Measurements from ENCODE around the gene MYOD1. TPM values are rescaled to one million over a fixed set of nuclear protein-coding genes. Genes with fewer than 3 reads are reported as not detected.

Gene MYOD1
- total and polyA plus RNA-seq, 2 of the 13 experiments (the other 11 are each of a cell fraction or from before 2014, with no cell fraction given) = not detected

- intact Hi-C loops (cut with micrococcal nuclease; ENCODE audit: unreplicated experiment) = no loop called here
- Histone ChIP-seq H3K36me3 (replicated peaks in 1 of 2; ENCODE audit: control insufficient read depth in 1 of 2, insufficient read depth in 2 of 2, low read length in 2 of 2) (no peaks in the 10 kb centered on the region), H4K20me1 (ENCODE audit: insufficient read depth, low read length) (no peaks in the 10 kb centered on the region), H3K9ac (ENCODE audit: insufficient read depth, low read depth, low read length) (no peak overlapping the region), H3K79me2 (ENCODE audit: insufficient read depth, low read length) (no peaks in the 10 kb centered on the region), H2AFZ (ENCODE audit: low read length) (no peak overlapping the region), H3K27me3 (ENCODE audit: control insufficient read depth in 1 of 2, insufficient read depth in 2 of 2, low read length in 2 of 2) (peaks cover 3 to 53% of the 10 kb centered on the region in 2 experiments; a peak in 3 of 5 replicates), H3K27ac (ENCODE audit: extremely low read length, insufficient read depth, low read length) (no peak overlapping the region), H3K4me3 (replicated peaks in 1 of 3; ENCODE audit: insufficient read depth in 1 of 3, low read depth in 2 of 3, low read length in 3 of 3) (no peak overlapping the region), H3K4me2 (ENCODE audit: low read depth, low read length) (no peak overlapping the region), H3K4me1 (ENCODE audit: insufficient read depth, low read length) (peaks cover 10% of the 10 kb centered on the region; the same call in 1 of the 2 replicates), H3K9me3 (ENCODE audit: low read length) (no peaks in the 10 kb centered on the region)
- CTCF ChIA-PET (ENCODE audit: low intra/inter-chr PET ratio, low total read pairs) = no interaction called here
- WGBS (ENCODE audit: low lambda C conversion rate) = 38% methylated on average over 11 of the region's 18 CpGs
- DNase-seq (ENCODE audit: low spot score) (no peak), FAIRE-seq (no peak), ATAC-seq (no peak)
- no TSS peak for BruUV-seq (replicated peaks)
- TF ChIP-seq GATA4 (IDR thresholded peaks at IDR 0.05; ENCODE audit: borderline replicate concordance, low read depth) (no peak), ZNF513 (CRISPR knock-in tag; conservative IDR thresholded peaks at IDR 0.05) (no peak), MEF2D (CRISPR knock-in tag; IDR thresholded peaks at IDR 0.05) (no peak), HOXD1 (CRISPR knock-in tag; IDR thresholded peaks at IDR 0.05) (no peak), ZNF749 (CRISPR knock-in tag; IDR thresholded peaks at IDR 0.05; ENCODE audit: borderline replicate concordance) (no peak), ELF3 (CRISPR knock-in tag; IDR thresholded peaks at IDR 0.05) (no peak), MED8 (CRISPR knock-in tag; IDR thresholded peaks at IDR 0.05; ENCODE audit: insufficient replicate concordance) (no peak)
- TF ChIP-seq, protein P1, sequence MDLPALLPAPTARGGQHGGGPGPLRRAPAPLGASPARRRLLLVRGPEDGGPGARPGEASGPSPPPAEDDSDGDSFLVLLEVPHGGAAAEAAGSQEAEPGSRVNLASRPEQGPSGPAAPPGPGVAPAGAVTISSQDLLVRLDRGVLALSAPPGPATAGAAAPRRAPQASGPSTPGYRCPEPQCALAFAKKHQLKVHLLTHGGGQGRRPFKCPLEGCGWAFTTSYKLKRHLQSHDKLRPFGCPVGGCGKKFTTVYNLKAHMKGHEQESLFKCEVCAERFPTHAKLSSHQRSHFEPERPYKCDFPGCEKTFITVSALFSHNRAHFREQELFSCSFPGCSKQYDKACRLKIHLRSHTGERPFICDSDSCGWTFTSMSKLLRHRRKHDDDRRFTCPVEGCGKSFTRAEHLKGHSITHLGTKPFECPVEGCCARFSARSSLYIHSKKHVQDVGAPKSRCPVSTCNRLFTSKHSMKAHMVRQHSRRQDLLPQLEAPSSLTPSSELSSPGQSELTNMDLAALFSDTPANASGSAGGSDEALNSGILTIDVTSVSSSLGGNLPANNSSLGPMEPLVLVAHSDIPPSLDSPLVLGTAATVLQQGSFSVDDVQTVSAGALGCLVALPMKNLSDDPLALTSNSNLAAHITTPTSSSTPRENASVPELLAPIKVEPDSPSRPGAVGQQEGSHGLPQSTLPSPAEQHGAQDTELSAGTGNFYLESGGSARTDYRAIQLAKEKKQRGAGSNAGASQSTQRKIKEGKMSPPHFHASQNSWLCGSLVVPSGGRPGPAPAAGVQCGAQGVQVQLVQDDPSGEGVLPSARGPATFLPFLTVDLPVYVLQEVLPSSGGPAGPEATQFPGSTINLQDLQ (CRISPR knock-in tag; IDR thresholded peaks at IDR 0.05) = no peak
- TF ChIP-seq, protein P2, sequence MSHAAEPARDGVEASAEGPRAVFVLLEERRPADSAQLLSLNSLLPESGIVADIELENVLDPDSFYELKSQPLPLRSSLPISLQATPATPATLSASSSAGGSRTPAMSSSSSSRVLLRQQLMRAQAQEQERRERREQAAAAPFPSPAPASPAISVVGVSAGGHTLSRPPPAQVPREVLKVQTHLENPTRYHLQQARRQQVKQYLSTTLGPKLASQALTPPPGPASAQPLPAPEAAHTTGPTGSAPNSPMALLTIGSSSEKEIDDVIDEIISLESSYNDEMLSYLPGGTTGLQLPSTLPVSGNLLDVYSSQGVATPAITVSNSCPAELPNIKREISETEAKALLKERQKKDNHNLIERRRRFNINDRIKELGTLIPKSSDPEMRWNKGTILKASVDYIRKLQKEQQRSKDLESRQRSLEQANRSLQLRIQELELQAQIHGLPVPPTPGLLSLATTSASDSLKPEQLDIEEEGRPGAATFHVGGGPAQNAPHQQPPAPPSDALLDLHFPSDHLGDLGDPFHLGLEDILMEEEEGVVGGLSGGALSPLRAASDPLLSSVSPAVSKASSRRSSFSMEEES (CRISPR knock-in tag; IDR thresholded peaks at IDR 0.05) = no peak
- in situ Hi-C loops (cut with HindIII; ENCODE audit: extremely low pct_ligation_motif_present, low pct_unique_long_range_greater_than_20kb) = no loop called here
- POLR2A ChIA-PET = no interaction called here
Measured at GRCh38 chr11:17687946-17688670, 31.3 kb upstream of the MYOD1 start.
